GM19099 (cell line): ENCODE measurements around the gene HTR6.

Experiments
- POLR2A ChIP-seq: IDR thresholded peaks from 3 replicates; pipeline ENCODE4 v1.6.1; 2011; ENCODE audit warnings: low read depth; ENCODE audit not compliant: insufficient read length; ENCODE audit errors: extremely low read depth

Gene HTR6

DNA sequence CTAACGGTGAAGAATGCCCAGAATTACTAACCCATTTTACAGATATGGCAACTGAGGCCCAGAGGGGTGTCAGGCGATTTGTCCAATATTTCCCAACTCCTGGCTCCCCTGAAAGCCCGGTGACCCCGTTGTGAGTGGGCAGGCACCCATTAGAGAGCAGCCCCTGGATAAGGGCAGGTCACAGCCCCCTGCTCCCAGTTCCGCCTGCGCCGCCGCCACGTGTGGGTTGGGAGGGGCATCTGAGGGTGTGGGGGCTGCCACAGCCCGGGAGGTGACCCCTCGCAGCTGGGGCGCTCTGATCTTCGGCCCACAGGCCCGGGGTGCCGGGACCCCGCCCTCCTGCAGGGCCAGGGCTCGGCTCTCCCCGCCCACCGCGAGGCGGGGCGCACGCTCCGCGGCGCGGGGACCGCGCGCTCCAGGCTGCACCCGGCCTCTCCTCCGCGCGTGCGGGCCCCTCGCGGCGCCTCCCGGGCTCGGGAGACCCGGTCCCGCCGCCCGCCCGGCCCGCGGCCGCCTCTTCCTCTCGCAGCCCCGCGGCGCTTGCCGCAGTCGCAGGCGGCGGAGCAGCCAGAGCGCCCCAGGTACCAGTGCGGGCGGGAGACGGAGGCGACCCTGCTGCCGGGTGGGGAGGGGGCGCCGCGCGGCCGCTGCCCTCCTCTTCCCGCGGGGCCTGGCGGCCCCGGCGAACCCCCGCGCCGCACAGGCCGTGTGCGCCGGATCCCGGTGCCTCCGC, at the start of gene HTR6:
Gene HTR6, plus strand, starts transcription at position 423 of the 733 bp plus-strand sequence. CDS start 879 bp downstream, outside the sequence.
- no peak for TF ChIP-seq POLR2A

DNA sequence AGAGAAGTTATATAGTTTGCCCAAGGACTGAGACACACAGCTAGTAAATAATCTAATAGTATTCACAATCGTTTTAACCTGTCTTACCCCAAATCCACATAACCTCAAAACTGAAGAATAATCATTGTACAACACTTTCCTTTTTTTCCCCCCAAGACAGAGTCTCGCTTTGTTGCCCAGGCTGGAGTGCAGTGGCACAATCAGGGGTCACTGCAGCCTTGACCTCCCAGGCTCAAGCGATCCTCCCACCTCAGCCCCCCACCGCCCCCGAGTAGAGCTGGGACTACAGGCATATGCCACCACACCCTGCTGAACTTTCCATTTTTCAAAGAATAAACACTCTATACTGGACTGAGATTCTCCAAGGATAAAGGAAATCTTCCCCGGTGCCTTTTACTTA, 49.2 kb upstream of the HTR6 start:
- no peak for TF ChIP-seq POLR2A

DNA sequence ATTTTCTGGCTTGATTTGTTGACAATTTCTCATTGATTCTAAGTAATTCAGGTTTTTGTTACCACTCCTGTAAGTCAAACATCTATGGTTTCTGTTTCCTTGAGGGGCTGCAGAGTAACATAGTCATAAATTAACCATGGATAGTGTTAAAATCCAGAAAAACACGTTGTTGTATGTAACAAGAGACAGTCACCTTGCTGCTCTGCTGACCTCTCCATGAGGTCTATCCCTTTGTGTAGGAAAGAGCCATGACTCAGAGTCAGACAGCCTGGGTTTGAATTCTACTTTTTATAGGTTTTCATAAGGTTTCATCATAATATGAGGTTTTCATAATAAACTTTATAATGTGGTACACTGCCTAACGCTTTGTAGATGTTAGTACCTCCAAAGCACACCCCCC, 48.2 kb upstream of the HTR6 start:
- no peak for TF ChIP-seq POLR2A

DNA sequence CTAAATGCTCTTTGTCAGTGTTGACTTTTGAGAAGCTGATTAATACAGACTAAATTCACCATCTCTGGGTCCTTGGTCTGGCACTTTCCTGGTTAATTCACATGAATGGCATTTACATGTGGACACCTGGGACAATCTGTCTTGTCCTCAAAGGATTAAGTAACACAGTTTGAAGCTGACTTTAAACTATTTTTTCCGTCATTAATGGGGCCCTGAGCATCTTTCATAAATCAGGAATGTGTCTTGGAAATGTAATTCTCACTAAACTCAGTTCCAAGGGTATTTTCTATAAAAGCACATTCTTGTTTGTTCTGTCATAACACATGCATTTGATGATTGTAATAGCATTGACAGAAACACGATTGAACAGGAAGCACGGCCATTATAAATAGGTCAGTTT, 47.3 kb upstream of the HTR6 start:
- no peak for TF ChIP-seq POLR2A

DNA sequence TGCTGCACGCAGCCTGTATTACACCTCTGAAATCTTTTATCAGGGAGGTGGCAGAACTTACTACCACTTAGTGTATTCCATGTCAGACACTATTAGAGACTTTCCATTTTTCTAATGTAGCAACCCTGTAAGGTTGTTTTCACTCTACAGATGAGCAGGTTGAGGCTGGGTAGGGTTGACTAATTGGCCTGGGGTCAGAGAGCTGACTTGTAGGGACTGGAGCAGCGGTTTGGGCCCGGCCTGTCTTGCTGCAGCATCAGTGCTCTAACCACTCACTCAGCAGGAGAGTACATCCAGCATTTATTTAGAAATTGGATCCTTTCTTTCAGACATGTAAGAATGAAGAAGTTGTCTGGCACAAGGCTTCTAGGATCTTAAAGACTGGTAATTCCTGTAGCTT, 46.2 kb upstream of the HTR6 start:
- no peak for TF ChIP-seq POLR2A

DNA sequence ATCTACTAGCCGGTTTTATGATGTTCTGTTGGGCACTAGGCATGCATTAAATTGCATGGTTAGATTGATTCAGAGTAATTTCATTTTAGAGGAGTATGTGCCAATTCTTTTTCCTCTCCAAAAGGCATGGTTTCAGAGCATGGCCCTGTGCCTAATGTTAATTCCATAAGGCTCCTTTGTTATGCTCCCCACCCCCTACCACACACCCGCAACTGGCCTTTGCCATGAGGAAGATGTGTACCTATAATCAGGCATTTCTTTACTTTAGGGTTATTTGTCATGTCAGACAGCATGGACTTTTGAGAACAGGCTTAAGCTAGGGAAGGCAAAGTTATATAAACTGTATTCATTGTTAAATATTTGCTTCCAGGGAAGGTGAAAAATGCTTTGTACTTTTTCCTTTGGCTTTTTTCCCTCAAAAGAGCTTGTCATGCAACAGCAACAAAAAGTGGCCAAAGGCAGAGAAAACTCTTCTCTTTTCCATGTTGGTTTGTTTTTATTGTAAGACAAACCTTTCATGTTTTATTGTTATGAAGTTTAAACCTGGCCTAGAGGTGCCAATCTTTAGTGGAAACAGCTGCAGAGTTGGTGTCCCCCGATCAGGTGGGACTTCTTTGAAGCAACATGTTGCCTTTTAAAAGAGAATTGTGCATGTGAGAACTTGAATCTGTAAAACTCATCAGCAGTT, 44.8 kb upstream of the HTR6 start:
- TF ChIP-seq POLR2A, result no peak

DNA sequence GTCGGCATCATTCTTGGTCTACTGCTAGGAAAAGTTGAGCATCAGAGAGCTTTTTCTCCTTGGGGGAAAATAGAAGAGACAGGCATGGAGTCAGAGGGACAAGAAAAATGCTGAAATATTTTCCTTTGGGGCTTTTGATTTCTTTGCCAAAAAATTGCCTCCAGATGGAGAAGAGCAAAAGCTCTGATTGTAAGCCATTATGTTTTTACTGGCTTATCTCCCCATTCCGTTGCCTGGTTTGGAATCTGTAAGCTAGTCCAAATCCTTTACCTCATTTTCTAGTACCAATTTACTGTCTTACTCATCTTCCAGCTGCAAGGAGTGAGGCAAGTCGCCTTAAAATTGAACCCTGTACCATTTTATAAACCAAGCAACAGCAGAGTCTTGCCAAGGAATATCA, 43.9 kb upstream of the HTR6 start:
- no peak for TF ChIP-seq POLR2A

DNA sequence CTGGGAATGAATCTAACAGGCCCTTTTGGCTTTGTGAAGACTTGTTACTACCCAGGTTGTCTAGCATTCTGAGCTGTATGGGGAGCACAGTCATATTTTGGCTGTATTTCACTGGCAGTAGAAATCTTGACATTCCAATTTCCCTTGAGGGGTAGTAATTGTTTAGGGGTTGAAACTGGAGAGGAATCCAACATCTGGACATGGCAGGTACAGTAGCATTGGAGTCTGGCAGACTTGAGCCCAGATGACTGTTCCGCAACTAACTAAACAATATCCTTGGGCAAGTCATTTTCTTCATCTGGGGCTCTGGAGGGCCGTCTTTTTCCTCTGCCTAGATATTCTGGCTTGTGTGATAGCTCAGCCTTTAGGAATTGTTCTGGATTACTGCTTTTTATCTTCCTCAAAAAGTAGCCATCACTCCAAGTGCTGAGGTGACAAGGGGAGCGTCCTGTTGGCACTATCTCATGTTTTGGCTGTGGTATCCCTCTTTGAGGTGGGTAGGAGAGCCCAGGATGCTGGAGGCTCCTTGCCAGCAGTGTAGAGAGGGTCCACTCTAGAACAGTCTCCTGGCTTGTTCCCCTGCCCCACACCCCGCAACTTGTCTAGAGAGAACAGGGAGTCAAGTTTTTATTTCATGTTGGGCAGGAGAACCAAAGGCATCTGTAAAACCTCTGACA, 43.3 kb upstream of the HTR6 start:
- no peak for TF ChIP-seq POLR2A

DNA sequence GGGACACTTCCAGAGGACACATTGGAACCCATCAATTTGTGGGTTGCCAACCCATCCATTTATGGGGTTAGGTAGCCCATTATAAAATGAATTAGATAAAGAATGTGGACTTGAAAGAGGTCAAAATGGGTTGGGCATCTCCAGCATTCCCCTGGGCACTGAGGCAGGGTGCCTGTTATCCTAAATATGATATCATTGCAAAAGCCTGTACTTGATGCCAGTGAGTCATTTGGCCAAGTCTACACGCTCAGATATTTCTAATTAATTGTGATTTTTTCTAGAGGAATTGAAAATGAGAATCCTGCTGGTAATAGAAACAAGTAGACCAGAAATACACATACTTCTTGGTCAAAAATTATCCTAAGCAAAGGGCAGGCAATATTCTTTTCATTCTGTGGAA, 42.5 kb upstream of the HTR6 start:
- TF ChIP-seq POLR2A, result no peak

DNA sequence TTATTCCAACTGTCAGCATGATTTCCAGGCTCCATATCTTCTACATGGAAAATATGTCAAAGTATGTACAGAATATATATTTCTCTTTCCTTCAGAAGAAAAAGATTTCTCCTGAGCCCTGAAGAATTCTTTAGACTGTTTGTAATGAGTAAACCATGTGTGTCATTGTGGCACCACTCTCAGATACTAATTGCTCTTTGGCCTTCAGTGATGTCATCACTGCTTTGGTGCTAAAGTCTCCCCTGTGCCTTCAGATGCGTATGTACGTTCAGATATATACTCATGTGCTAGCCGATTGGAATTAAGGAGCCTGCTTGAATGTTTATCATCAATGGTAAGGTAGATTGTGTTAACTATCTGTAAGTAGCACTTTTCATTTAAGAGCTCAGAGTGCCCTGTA, 41.2 kb upstream of the HTR6 start:
- no peak for TF ChIP-seq POLR2A

DNA sequence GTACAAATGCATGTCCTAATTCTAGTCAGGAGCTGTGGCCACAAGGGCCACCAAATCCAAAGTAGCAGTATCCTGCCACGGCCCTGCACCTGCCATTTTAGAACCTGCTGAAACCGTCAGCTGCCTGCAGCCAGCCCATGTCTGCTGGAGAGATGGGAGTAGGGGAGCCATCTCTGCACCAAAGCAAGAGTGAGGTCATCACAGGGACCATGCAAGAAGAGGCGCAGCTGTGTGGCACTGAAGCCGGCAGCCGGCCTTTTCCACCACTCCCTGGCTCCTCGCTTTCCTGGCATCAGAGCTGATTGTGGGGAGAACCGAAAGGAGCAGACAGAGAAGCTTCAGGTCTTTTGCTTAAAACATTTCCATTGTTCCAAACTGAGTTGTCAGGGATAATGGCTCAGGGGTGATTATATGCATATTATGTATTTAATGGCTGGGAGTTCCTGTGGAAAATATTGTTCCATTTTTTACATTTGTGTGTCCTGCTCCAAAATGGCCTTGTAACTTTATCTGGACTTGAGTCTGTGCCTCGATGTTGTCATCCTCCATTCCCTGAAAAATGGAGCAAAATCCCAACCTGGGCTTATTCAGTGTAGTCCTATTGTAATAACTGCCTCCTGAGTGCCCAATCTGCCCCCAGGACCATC, 39.3 kb upstream of the HTR6 start:
- TF ChIP-seq POLR2A, result no peak

DNA sequence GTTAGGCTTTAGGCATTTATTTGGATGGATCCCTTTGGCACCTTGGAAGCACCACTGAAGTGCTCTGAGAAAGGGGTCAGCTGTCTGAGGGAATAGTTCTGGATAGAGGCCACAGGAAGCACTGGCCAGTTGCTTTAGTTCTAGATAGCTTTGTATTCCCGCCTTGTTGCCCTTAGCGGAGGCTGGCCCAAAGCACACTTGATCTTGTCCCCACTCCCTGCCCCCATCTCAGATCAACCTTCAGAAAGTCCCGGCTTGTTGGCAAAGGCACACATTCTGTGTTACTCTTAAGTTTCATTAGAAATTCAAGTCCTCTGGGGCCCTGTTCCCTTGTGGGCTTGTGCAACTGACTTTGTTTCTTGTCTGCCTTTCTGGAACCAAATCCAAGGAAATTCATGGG, 35.8 kb upstream of the HTR6 start:
- no peak for TF ChIP-seq POLR2A

DNA sequence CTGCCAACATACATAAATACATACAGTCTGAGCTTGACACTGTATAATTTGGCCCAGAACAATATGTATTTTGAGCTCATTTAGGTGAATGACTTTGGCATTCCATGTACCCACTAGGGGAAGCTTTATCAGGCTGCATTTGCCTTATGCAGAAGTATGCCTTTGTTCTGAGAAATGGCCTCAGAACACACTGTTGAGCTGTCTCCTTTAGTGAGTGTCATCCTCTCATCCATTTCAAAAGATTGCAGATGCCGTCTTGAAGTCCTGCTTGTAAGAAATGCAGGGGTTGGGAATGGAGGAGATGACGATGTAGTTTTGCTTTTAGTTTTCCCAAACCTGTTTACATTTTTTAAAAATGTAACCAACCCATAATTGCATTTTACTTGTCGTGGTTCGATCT, 35.3 kb upstream of the HTR6 start:
- no peak for TF ChIP-seq POLR2A

DNA sequence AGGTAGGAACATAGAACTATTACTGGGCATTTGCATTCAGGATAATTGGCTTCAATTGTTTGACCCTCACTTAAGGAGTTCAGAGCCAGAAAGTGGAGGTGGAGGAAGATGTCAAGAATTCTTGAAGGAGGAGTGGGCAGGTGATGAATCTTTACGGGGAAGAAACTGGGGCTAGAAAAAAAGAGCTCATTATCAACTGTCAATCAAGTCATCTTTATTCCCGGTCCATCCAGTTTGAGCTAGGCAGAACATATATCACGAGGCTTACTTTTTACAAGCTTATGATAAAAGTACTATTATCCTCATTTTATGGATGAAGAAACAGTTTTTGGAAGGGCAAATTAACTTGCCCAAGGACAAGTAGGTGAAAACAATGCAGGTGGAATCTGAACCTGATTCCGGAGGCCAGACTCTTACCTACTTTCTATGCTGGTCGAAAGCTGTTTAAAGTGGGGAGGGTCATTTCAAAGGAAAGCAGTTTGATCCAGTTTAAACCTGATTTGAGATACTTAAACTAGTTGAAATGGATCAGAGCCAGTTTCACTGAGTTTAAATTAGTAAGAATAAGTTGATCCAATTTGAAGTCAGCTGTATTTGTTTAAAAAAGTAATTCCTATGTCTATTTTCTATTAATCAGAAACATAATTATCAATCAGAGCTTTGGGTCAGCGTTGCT, 33.8 kb upstream of the HTR6 start:
- TF ChIP-seq POLR2A, result no peak

DNA sequence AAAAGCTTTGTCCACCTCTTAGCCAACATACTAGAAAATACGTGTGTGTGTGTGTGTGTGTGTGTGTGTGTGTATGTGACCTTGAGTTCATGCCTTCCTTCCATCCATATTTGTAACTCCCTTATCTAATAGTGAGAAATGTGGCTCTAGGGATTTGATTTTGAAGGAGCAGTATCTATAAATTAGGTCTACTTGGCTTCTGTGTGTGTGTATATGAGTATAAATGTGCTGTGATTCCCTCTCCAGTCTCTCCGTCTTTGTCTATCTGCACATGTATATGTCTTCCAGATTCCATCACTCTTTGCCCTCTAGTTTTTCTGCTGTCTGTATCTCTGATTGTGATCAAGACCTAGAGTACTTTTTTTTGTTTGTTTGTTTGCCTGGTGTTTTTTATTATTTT, 32.5 kb upstream of the HTR6 start:
- no peak for TF ChIP-seq POLR2A
